Measurements from ENCODE around the gene PPP3CA. TPM values are rescaled to one million over a fixed set of nuclear protein-coding genes. Genes with fewer than 3 reads are reported as not detected.
"Not testable (repeated sequence)": the region's sequence is repeated elsewhere in the genome, so short reads cannot be mapped to it uniquely, and the experiment has no call there.

PPP3CA gene
- total RNA-seq, 2 donors from 2014 or later, result 14.6 to 20.5 TPM

DNA sequence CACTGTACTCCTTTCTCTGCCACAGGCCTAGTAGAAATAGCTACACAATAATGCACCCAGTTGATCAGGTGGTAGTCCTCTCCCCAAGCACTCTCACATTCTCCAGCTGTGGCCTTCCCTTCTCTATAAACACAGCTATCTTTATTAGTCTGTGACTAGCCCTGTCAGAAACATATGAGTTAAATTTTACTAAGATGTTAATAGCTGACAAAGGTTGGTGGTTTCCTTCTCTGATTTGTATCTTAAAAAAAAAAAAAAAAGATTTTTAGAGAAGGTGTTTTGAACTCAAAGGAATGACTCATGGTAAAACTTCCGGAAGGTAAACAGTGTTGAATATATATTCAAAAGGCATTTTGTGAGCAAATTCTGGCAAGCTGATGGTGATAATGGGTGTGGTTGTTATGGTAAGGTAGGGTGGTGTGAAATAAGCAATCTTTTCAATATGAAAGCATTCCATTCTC lies 327.4 kb downstream of the PPP3CA start:
- Mint-ChIP-seq H3K36me3 (ENCODE audit: low read depth) (peaks cover 9% of the 10 kb centered on the region), H3K4me3 (peak overlapping the region; percentile 55), H3K27ac (peak overlapping the region; percentile 88), H3K9me3 (no peaks in the 10 kb centered on the region), H3K4me1 (peaks cover 42% of the 10 kb centered on the region), H3K27me3 (no peaks in the 10 kb centered on the region)
- ATAC-seq (replicated peaks), result peak; percentile 69

GRCh38 chr4:101019313-101019712 lies 328.0 kb downstream of the PPP3CA start:
- Mint-ChIP-seq H3K4me1 (peaks cover 45% of the 10 kb centered on the region), H3K27me3 (no peaks in the 10 kb centered on the region), H3K4me3 (peak overlapping the region; percentile 55), H3K36me3 (ENCODE audit: low read depth) (peaks cover 5% of the 10 kb centered on the region), H3K27ac (peak overlapping the region; percentile 88), H3K9me3 (no peaks in the 10 kb centered on the region)
- peak; percentile 25 for ATAC-seq (replicated peaks)

- ATAC-seq (replicated peaks), result peak; percentile 28
- peaks cover 45% of the 10 kb centered on the region for H3K4me1 Mint-ChIP-seq
- H3K27ac Mint-ChIP-seq, result peak overlapping the region; percentile 88
- H3K9me3 Mint-ChIP-seq, result no peaks in the 10 kb centered on the region
- peaks cover 5% of the 10 kb centered on the region for H3K36me3 Mint-ChIP-seq (ENCODE audit: low read depth)
- no peaks in the 10 kb centered on the region for H3K27me3 Mint-ChIP-seq
- H3K4me3 Mint-ChIP-seq, result peak overlapping the region; percentile 55
These were observed 328.5 kb downstream of the PPP3CA start for GRCh38 chr4:101018836-101019235.

- no peaks in the 10 kb centered on the region for H3K27me3 Mint-ChIP-seq
- no peak for ATAC-seq (replicated peaks)
- H3K4me3 Mint-ChIP-seq, result no peak overlapping the region
- H3K4me1 Mint-ChIP-seq, result peaks cover 30% of the 10 kb centered on the region
- peak overlapping the region; percentile 77 for H3K27ac Mint-ChIP-seq
- no peaks in the 10 kb centered on the region for H3K9me3 Mint-ChIP-seq
- H3K36me3 Mint-ChIP-seq (ENCODE audit: low read depth), result no peaks in the 10 kb centered on the region
These were observed 332.9 kb downstream of the PPP3CA start for GRCh38 chr4:101014417-101014816.

- H3K27ac Mint-ChIP-seq, result no peak overlapping the region
- peaks cover 17% of the 10 kb centered on the region for H3K4me1 Mint-ChIP-seq
- no peak overlapping the region for H3K4me3 Mint-ChIP-seq
- H3K36me3 Mint-ChIP-seq (ENCODE audit: low read depth), result no peaks in the 10 kb centered on the region
- no peaks in the 10 kb centered on the region for H3K9me3 Mint-ChIP-seq
- no peaks in the 10 kb centered on the region for H3K27me3 Mint-ChIP-seq
- ATAC-seq (replicated peaks), result no peak
These were observed 336.3 kb downstream of the PPP3CA start for GRCh38 chr4:101010987-101011386.

DNA sequence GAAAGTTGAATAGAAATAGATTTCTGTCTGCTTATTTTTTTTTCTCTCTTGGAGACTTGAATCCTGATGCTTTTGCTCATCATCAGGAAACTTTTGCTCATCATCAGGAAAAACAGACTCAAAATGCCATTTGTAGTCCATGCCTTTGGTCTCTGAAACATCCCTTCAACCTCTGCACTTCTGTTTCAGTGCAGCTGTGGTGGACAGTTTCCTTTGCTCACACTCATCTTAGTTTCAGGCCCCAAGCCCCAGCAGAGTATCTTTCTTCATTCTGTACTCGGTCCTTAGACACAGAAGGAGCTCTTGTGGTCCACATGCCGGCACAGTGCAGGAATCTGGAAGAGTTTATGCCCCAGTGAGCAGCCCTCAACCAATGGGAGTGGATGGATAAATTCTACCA lies 337.9 kb downstream of the PPP3CA start:
- Mint-ChIP-seq H3K27ac (peak overlapping the region; percentile 43), H3K4me3 (peak overlapping the region; percentile 37), H3K4me1 (peaks cover 12% of the 10 kb centered on the region), H3K9me3 (no peaks in the 10 kb centered on the region), H3K36me3 (ENCODE audit: low read depth) (no peaks in the 10 kb centered on the region), H3K27me3 (no peaks in the 10 kb centered on the region)
- peak; percentile 75 for ATAC-seq (replicated peaks)

- peaks cover 1% of the 10 kb centered on the region for H3K9me3 Mint-ChIP-seq
- peak; percentile 66 for ATAC-seq (replicated peaks)
- peaks cover 12% of the 10 kb centered on the region for H3K4me1 Mint-ChIP-seq
These were observed 338.8 kb downstream of the PPP3CA start for GRCh38 chr4:101008503-101008902.

DNA sequence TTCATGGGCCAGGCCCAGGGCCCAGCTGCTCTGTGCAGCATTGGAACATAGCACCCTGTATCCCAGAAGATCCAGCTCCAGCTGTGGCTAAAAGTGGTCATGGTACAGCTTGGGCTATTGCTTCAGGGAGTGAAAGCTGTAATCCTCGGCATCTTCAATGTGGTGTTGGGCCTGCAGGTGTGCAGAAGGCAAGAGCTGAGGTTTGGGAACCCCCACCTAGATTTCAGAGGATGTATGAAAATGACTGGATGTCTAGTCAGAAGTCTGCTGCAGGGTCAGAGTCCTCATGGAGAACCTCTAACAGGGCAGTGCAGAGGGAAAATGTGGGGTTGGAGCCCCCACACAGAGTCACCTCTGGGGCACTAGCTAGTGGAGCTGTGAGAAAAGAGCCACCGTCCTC lies 341.7 kb downstream of the PPP3CA start:
- peaks cover 4% of the 10 kb centered on the region for H3K9me3 Mint-ChIP-seq
- ATAC-seq (replicated peaks), result no peak

More at GRCh38 chr4:101008503-101008902, 338.8 kb downstream of the PPP3CA start:
- Mint-ChIP-seq H3K27ac (no peak overlapping the region), H3K4me3 (no peak overlapping the region), H3K36me3 (ENCODE audit: low read depth) (no peaks in the 10 kb centered on the region), H3K27me3 (no peaks in the 10 kb centered on the region)

GRCh38 chr4:101000496-101000895 lies 346.8 kb downstream of the PPP3CA start:
- Mint-ChIP-seq H3K36me3 (ENCODE audit: low read depth) (no peaks in the 10 kb centered on the region), H3K9me3 (peaks cover 4% of the 10 kb centered on the region), H3K4me1 (no peaks in the 10 kb centered on the region), H3K27ac (no peak overlapping the region), H3K27me3 (no peaks in the 10 kb centered on the region), H3K4me3 (no peak overlapping the region)
- ATAC-seq (replicated peaks), result no peak

More for the DNA sequence above, 341.7 kb downstream of the PPP3CA start:
- Mint-ChIP-seq H3K36me3 (ENCODE audit: low read depth) (no peaks in the 10 kb centered on the region), H3K4me3 (no peak overlapping the region), H3K27me3 (no peaks in the 10 kb centered on the region), H3K4me1 (peaks cover 12% of the 10 kb centered on the region), H3K27ac (no peak overlapping the region)

DNA sequence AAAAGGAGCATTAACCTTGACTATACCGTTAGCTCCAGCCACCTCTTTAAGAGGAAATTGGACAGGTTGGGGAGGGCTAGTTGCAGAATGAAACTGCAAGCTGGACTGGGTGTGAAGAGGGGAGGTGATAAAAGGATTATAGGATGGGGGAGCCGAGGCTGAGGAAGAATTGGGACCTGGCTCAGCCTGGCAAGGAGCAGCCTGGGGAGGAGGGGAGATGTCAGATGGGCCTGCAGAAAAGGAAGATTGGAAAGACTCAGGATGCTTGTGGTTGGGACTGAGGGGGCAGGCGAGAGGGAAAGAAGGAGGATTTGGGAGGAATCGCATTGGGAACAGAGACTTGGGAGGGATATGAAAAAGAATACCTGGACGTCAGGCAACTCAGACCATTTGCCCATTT lies 351.7 kb downstream of the PPP3CA start:
- ATAC-seq (replicated peaks), result no peak
- Mint-ChIP-seq H3K4me3 (no peak overlapping the region), H3K27ac (no peak overlapping the region), H3K4me1 (no peaks in the 10 kb centered on the region), H3K36me3 (ENCODE audit: low read depth) (no peaks in the 10 kb centered on the region), H3K27me3 (no peaks in the 10 kb centered on the region), H3K9me3 (no peaks in the 10 kb centered on the region)

DNA sequence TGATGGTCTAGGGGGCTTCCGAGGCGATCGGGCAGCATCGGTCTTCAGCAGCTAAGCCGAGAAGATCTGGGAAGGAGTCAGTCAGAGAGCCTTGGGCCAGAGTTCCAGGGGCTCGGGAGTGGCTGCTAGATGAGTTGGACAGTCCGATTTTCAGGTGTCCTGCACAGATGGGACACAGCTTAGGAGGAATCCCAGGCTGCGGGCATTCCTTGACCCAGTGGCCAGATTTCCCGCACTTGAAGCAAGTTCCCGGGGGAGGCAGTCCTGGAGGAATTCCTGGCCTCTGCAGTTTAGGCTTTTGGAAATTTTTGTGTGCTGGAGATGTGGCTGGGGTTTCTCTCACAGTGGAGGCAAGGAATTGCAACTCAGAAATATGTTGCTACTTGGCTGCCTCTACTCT lies 352.3 kb downstream of the PPP3CA start:
- ATAC-seq (replicated peaks); H3K27me3 Mint-ChIP-seq; H3K4me1 Mint-ChIP-seq; H3K9me3 Mint-ChIP-seq; H3K36me3 Mint-ChIP-seq (ENCODE audit: low read depth); H3K27ac Mint-ChIP-seq; H3K4me3 Mint-ChIP-seq: not testable (repeated sequence)

DNA sequence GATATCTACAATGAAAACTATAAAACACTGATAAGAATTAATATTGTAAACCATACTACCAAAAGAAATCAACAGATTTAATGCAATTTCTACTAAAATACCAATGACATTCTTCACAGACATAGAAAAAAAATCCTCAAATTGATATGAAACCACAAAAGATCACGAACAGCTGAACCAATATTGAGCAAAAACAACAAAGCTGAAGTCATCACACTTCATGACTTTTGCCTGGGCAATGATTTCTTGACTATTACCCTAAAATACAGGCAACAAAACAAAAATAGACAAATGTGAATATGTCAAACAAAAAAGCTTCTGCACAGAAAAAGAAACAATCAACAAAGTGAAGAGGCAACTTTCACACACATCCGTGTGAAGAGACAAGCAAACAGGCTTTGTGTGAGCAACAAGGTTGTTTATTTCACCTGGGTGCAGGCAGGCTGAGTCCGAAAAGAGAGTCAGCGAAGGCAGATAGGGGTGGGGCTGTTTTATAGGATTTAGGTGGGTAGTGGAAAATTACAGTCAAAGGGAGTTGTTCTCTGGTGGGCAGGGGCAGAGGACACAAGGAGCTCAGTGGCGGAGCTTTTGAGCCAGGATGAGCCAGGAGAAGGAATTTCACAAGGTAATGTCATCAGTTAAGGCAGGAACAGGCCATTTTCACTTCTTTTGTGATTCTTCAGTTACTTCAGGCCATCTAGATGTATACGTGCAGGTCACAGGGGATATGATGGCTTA lies 355.8 kb downstream of the PPP3CA start:
- not testable (repeated sequence) for H3K4me1 Mint-ChIP-seq; H3K27ac Mint-ChIP-seq; ATAC-seq (replicated peaks); H3K36me3 Mint-ChIP-seq (ENCODE audit: low read depth); H3K9me3 Mint-ChIP-seq; H3K4me3 Mint-ChIP-seq; H3K27me3 Mint-ChIP-seq

- no peaks in the 10 kb centered on the region for H3K36me3 Mint-ChIP-seq (ENCODE audit: low read depth)
- H3K4me1 Mint-ChIP-seq, result no peaks in the 10 kb centered on the region
- H3K9me3 Mint-ChIP-seq, result no peaks in the 10 kb centered on the region
- ATAC-seq (replicated peaks), result no peak
- H3K27me3 Mint-ChIP-seq, result no peaks in the 10 kb centered on the region
- H3K27ac Mint-ChIP-seq, result no peak overlapping the region
- H3K4me3 Mint-ChIP-seq, result no peak overlapping the region
These were observed 357.9 kb downstream of the PPP3CA start for GRCh38 chr4:100989401-100989800.

- no peak for ATAC-seq (replicated peaks)
- Mint-ChIP-seq H3K27me3 (no peaks in the 10 kb centered on the region), H3K27ac (no peak overlapping the region), H3K36me3 (ENCODE audit: low read depth) (no peaks in the 10 kb centered on the region), H3K4me3 (no peak overlapping the region), H3K9me3 (no peaks in the 10 kb centered on the region), H3K4me1 (no peaks in the 10 kb centered on the region)
These were observed 358.4 kb downstream of the PPP3CA start for GRCh38 chr4:100988876-100989275.

GRCh38 chr4:100986360-100986868 lies 360.9 kb downstream of the PPP3CA start:
- Mint-ChIP-seq H3K4me3 (no peak overlapping the region), H3K27me3 (no peaks in the 10 kb centered on the region), H3K4me1 (no peaks in the 10 kb centered on the region), H3K27ac (no peak overlapping the region), H3K9me3 (no peaks in the 10 kb centered on the region), H3K36me3 (ENCODE audit: low read depth) (no peaks in the 10 kb centered on the region)
- ATAC-seq (replicated peaks), result no peak
